ENCODE results near the gene VMAC. TPM values are rescaled to one million over a fixed set of nuclear protein-coding genes. Genes with fewer than 3 reads are reported as not detected.
"Not testable (repeated sequence)": the region's sequence is repeated elsewhere in the genome, so short reads cannot be mapped to it uniquely, and the experiment has no call there.

The VMAC gene, protein sequence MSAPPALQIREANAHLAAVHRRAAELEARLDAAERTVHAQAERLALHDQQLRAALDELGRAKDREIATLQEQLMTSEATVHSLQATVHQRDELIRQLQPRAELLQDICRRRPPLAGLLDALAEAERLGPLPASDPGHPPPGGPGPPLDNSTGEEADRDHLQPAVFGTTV
- total RNA-seq (2014; rRNA removed; shearing (Covaris generic); ENCODE audit: low replicate concordance) = 1.8 and 4.5 TPM in 2 replicates

DNA sequence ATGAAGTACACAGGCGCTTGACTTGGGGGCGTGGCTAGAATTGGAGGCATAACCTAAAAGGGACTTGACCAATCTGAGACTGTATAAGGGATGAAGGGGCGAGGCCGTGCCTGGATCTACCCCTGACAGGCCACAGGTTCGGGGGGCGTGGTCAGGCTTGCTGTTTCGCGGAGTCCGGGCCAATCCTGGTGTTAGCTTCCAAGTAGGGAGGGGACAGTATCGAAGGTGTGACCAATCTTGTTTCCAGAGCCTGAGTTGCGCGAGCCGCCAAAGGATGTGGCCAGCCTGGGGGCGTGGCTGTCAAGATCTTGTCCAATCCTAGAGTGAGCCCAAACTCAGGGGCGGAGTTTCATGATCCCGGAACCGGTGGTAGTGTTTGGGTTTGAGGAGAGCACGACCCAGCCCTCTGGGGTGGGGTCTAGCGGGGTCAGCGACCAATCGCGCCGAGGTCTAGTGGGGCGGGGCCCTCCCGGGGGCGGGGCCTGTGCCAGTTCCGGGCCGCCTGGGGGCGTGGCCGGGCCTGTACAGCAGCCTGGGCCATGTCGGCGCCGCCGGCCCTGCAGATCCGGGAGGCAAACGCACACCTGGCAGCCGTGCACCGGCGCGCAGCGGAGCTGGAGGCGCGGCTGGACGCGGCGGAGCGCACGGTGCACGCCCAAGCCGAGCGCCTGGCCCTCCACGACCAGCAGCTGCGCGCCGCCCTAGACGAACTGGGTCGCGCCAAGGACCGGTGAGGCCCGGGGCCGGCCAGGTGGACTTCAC lies at the start of gene VMAC:
Gene VMAC (plus strand): TSS at position 521 of the 762 bp plus-strand sequence. CDS start 19 bp downstream, at position 540.
- Histone ChIP-seq H3K9me3 (no peaks in the 10 kb centered on the region), H3K36me3 (peaks cover 5% of the 10 kb centered on the region; the same call in 1 of the 2 replicates), H3K27me3 (no peaks in the 10 kb centered on the region), H3K4me3 (peak within 1 kb of the TSS; percentile 100)
- DNase-seq = peak; percentile 99

GRCh38 chr19:5855151-5855550 lies 49.5 kb upstream of the VMAC start:
- not testable (repeated sequence) for H3K4me3 ChIP-seq, H3K9me3 ChIP-seq, H3K36me3 ChIP-seq, DNase-seq, H3K27me3 ChIP-seq

DNA sequence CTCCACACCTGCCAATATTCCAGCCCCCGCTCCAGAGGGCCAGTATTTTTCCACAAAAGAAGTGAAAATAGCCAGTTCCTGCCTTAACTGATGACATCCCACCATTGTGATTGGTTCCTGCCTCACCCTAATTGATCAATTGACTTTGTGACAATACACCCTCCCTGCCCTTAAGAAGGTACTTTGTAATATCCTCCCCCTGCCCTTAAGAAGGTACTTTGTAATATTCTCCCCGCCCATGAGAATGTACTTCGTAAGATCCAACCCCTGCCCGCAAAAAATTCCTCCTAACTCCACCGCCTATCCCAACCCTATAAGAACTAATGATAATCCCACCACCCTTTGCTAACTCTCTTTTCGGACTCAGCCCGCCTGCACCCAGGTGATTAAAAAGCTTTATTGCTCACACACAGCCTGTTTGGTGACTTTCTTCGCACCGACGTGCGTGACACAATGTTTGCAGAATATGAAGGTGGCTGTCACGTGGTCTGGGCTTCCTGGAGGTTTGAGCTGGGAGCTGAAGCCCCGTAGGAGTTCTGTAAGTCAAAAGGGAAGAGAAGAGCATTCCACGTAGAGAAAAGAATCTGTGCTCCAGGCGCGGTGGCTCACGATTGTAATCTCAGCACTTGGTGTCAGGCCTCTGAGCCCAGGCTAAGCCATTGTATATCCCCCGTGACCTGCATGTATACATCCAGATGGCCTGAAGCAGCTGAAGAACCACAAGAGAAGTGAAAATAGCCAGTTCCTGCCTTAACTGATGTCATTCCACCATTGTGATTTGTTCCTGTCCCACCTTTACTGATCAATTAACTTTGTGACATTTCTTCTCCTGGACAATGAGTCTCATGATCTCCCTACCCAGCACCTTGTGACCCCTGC lies 47.2 kb upstream of the VMAC start:
- H3K27me3 ChIP-seq = no peaks in the 10 kb centered on the region
- H3K4me3 ChIP-seq = no peak overlapping the region
- DNase-seq = no peak
- H3K9me3 ChIP-seq = no peaks in the 10 kb centered on the region
- no peaks in the 10 kb centered on the region for H3K36me3 ChIP-seq

- no peaks in the 10 kb centered on the region for H3K9me3 ChIP-seq
- H3K4me3 ChIP-seq = no peak overlapping the region
- no peaks in the 10 kb centered on the region for H3K27me3 ChIP-seq
- DNase-seq = no peak
- no peaks in the 10 kb centered on the region for H3K36me3 ChIP-seq
These were observed 41.5 kb upstream of the VMAC start for GRCh38 chr19:5863030-5863665.

DNA sequence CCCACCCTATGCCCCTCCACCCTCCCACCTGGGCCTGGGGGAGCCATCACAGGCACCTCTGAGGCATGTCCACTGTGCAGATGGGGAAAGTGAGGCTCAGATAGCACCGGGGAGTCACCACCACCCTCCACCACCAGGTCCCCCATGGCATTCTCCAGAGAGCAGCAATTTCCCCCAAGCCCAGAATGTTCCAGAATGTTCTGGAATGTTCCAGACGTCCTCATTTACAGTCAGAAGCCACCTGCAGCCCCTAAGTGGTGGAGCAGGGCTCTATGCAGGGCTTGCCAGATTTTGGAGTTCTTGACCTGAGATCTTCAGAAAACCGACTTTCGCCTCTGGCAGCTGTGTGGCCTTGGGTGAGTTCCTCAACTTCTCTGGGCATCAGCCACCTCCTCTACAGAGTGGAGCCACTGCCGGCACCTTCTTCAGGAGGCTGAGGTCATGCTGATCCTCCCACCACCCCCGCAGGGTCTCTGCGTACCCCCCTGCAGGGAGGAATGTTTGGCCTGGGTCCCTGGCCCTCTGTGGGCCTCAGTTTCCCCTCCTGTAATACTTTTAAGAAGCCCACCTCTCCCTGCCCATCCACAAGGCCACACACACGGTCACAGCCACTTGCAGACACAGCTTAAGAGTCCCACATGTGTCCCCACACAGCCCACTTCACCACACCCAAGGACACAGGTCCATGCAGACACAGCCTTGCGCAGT lies 40.5 kb upstream of the VMAC start:
- Histone ChIP-seq H3K27me3 (no peaks in the 10 kb centered on the region), H3K4me3 (no peak overlapping the region), H3K36me3 (no peaks in the 10 kb centered on the region), H3K9me3 (no peaks in the 10 kb centered on the region)
- DNase-seq = no peak

DNA sequence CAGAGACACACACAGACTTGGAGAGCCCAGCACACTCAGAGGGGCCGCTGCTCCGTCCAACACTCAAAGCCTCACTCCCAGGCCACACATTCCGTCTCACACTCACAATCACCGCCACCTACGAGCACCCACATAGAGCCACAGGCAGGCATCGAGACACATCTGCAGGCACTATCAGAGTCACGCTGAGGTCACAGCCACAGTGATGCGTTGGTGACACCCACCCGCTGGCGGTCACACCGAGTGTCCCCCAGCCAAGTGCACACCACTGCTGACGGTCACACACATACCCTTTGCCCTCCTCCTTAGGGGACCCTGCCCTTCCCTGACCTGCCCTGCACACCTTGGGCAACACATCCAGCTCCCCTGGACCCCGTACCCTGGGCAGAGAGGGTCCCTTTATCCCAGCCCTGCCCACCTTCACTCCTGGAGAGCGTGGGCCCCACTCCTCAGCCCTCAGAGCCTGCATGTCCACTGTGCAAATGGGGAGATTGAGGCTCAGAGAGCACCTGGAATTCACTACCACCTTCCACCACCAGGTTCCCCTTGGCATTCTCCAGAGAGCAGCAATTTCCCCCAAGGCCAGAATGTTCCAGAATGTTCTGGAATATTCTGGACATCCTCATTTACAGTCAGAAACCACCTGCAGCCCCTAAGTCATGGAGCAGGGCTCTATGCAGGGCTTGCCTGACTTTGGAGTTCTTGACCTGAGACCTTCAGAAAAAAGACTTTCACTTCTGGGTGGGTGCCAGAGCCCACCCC lies 39.8 kb upstream of the VMAC start:
- H3K36me3 ChIP-seq = no peaks in the 10 kb centered on the region
- H3K27me3 ChIP-seq = no peaks in the 10 kb centered on the region
- H3K4me3 ChIP-seq = no peak overlapping the region
- no peak for DNase-seq
- H3K9me3 ChIP-seq = no peaks in the 10 kb centered on the region

DNA sequence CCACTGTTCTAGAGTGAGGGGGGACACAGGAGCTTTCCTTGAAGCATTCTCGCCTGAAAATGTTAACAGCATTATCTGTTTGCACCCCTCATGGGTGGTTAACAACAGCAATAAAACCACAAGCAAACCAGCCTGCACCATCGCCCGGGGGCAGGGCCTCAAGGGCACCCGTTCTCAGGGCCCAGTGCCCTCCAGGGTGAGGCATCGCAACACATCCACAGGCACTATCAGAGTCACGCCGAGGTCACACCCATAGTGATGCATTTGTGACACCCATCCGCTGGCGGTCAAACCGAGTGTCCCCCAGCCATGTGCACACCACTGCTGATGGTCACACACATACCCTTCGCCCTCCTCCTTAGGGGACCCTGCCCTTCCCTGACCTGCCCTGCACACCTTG lies 38.9 kb upstream of the VMAC start:
- H3K9me3 ChIP-seq = no peaks in the 10 kb centered on the region
- H3K27me3 ChIP-seq = no peaks in the 10 kb centered on the region
- no peak for DNase-seq
- no peaks in the 10 kb centered on the region for H3K36me3 ChIP-seq
- no peak overlapping the region for H3K4me3 ChIP-seq

DNA sequence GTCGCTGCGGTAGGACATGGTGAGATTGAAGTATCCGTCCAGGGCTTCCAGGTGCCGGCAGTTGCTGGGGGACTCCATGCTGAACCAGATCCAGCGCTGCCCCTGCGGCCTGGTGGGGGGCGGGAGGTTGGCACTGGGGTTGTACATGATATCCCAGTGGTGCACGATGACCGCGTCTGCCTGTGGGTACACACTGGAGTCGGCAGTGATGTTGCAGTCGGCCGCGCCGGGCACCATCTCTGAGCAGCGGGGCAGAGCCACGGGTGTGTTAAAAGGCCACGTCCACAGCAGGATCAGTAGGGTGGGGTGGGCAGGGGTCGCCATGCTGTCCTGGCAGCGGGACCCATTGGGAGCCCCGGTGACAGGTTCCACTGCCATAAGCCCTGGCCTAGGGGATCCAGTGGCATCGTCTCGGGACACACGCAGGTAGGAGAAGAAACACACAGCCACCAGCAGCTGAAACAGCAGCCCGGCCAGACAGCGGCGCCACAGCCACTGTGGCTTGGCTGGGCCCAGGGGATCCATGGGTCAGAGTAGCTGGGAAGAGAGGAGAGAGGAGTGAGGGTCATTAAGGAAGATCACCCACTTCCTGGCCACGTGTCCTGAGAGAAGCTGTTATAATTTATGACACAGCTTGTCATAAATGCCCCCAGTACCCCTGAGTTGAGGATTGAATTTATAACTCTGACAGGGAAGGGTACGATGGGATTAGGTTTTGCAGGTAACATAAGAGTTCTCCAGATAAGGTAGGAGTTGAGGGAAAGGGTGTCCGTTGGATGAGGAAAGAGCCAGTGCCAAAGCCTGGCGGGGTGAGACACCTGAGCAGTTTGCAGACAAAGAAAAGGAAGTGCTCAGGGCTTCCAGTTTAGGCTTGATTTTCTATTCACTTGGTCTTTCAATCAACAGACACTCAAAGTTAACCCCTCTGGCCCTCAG lies 37.2 kb upstream of the VMAC start:
- Histone ChIP-seq H3K9me3 (no peaks in the 10 kb centered on the region), H3K36me3 (no peaks in the 10 kb centered on the region), H3K4me3 (no peak overlapping the region), H3K27me3 (no peaks in the 10 kb centered on the region)
- DNase-seq = no peak

DNA sequence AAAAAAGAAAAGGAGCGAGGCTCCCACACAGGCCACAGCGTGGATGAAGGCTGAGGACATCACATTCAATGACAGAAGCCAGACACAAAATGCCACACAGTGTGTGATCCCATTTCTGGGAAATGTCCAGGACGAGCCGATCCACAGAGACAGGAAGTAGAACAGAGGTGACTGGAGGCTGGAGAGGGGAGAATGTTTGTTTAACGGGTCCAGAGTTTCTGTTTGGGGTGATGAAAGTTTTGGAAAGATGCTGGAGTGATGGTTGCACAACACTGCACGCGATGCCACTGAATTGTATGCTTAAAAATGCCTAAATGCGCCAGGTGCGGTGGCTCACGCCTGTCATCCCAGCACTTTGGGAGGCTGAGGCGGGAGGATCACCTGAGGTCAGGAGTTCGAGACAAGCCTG lies 33.7 kb upstream of the VMAC start:
- DNase-seq = no peak
- Histone ChIP-seq H3K4me3 (no peak overlapping the region), H3K9me3 (no peaks in the 10 kb centered on the region), H3K36me3 (no peaks in the 10 kb centered on the region), H3K27me3 (no peaks in the 10 kb centered on the region)

DNA sequence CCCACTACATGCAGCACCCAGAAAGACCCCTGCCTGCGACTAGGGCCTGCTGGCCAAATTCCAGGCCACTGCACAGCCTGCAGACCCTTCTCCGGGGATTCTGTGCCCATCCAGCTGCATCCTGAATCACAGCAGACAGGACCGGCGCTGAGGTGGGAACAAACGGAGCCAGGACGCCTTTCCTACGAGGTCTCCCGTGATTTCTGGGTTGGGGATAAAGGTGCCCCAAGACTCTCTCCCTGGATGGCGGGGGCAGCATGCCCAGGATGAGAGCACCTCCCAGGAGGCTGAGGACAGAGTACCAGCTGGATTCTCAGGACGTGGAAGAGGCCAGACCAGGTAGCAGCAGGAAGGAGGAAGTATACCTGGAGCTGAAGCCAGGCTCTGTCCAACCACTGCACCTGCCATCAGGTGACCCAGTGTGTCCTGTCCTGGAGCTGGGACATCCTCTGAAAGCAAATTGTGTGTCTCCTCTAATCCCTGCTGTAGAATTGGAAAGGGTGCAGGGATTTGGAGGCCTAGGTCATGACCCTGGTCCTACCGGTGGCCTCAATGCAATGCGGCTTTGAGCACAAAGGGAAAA lies 31.0 kb upstream of the VMAC start:
- H3K9me3 ChIP-seq = no peaks in the 10 kb centered on the region
- H3K27me3 ChIP-seq = no peaks in the 10 kb centered on the region
- H3K36me3 ChIP-seq = no peaks in the 10 kb centered on the region
- no peak for DNase-seq
- H3K4me3 ChIP-seq = no peak overlapping the region

DNA sequence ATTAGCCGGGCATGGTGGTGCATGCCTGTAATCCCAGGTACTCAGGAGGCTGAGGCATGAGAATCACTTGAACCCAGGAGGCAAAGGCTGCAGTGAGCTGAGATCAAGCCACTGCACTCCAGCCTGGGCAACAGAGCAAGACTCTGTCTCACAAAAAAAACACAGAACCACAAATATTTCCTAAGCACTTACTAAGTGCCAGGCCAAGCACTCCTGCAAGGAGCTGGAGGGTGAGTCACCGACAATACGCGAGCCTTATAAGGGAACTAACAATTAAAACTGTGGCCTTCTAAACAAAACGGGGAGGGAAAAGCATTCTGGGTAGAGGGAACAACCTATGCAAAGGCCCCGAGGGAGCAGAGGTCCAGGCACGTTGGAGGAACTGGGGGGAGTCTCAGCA lies 30.2 kb upstream of the VMAC start:
- DNase-seq, H3K27me3 ChIP-seq, H3K9me3 ChIP-seq, H3K4me3 ChIP-seq, H3K36me3 ChIP-seq: not testable (repeated sequence)

- H3K4me3 ChIP-seq = no peak overlapping the region
- no peak for DNase-seq
- no peaks in the 10 kb centered on the region for H3K27me3 ChIP-seq
- no peaks in the 10 kb centered on the region for H3K36me3 ChIP-seq
- H3K9me3 ChIP-seq = no peaks in the 10 kb centered on the region
These were observed 27.2 kb upstream of the VMAC start for GRCh38 chr19:5877427-5877826.

GRCh38 chr19:5877882-5878281 lies 26.8 kb upstream of the VMAC start:
- no peak for DNase-seq
- no peaks in the 10 kb centered on the region for H3K36me3 ChIP-seq
- H3K27me3 ChIP-seq = no peaks in the 10 kb centered on the region
- H3K4me3 ChIP-seq = no peak overlapping the region
- H3K9me3 ChIP-seq = no peaks in the 10 kb centered on the region

GRCh38 chr19:5880196-5880595 lies 24.5 kb upstream of the VMAC start:
- no peaks in the 10 kb centered on the region for H3K27me3 ChIP-seq
- no peaks in the 10 kb centered on the region for H3K36me3 ChIP-seq
- no peak overlapping the region for H3K4me3 ChIP-seq
- no peaks in the 10 kb centered on the region for H3K9me3 ChIP-seq
- DNase-seq = no peak

Measured in MG63 (cell line).